T-cell (primary cell): Measurements from ENCODE around the gene C20orf173. TPM values are rescaled to one million over a fixed set of nuclear protein-coding genes. Genes with fewer than 3 reads are reported as not detected.

Source experiments
- ATAC-seq, 4 experiments: fragments of 200-7000 bp in 3 of 4; fragments of 150-1000 bp in 1 of 4; cut with Tn5 transposase; replicated peaks in 1 of 4; 1 replicate in 3 of 4; 2 replicates in 1 of 4; pipeline ENCODE4 v1.10.0; 2021; ENCODE audit warnings: moderate library complexity in 3 of 4, mild to moderate bottlenecking in 2 of 4, moderate number of reproducible peaks in 1 of 4
- CTCF ChIA-PET, 2 donors: fragments of 300-600 bp; sonication (Branson Sonifier 250); formaldehyde crosslinking; loops; one replicate each; lab custom pipeline; 2022; ENCODE audit warnings: antibody characterized with exemption in 2 of 2; lab: Charles Lee
- POLR2A ChIA-PET, 2 donors: fragments of 300-600 bp; sonication (Branson Sonifier 250); formaldehyde crosslinking; loops; one replicate each; lab custom pipeline; 2022; ENCODE audit warnings: antibody characterized with exemption in 2 of 2; lab: Charles Lee
- DNase-seq, 35 experiments: peaks; one replicate each; pipeline versions ENCODE4 v3.0.0 to v3.0.0-alpha.2; 2013 to 2023
- H3K27ac ChIP-seq: one replicate; pipeline ENCODE4 v1.5.1; 2013; ENCODE audit warnings: low read length
- H3K27me3 ChIP-seq, 2 experiments: replicated peaks in 1 of 2; 1 replicate in 1 of 2; 2 replicates in 1 of 2; pipeline versions ENCODE4 v1.6.1 to v1.7.0; 2013; ENCODE audit warnings: low read length in 1 of 2, mixed read lengths in 1 of 2; ENCODE audit not compliant: control insufficient read depth in 2 of 2, insufficient read depth in 2 of 2; ENCODE audit errors: extremely low read depth in 1 of 2
- H3K36me3 ChIP-seq, 2 donors: 1 replicate in 1 of 2; 2 replicates in 1 of 2; pipeline versions ENCODE4 v1.6.1 to v1.7.0; 2013; ENCODE audit warnings: low read length in 1 of 2; ENCODE audit not compliant: control insufficient read depth in 2 of 2, insufficient read depth in 1 of 2; ENCODE audit errors: extremely low read depth in 1 of 2
- H3K4me1 ChIP-seq, 2 experiments: 1 replicate in 1 of 2; 2 replicates in 1 of 2; pipeline versions ENCODE4 v1.6.1 to v1.7.0; 2013; ENCODE audit warnings: low read length in 2 of 2, mixed read lengths in 1 of 2; ENCODE audit not compliant: insufficient read depth in 2 of 2, control insufficient read depth in 1 of 2; ENCODE audit errors: extremely low read depth in 1 of 2
- H3K4me3 ChIP-seq, 2 donors: 1 replicate in 1 of 2; 2 replicates in 1 of 2; pipeline versions ENCODE4 v1.5.1 to v1.7.0; 2013; ENCODE audit warnings: mild to moderate bottlenecking in 2 of 2, low read length in 1 of 2, moderate library complexity in 1 of 2; ENCODE audit not compliant: control insufficient read depth in 1 of 2; ENCODE audit errors: extremely low read depth in 1 of 2
- H3K9me3 ChIP-seq: 2 replicates; pipeline ENCODE4 v1.7.0; 2013
- H3K27ac Mint-ChIP-seq, 2 donors: one replicate each; pipeline ENCODE4 v1.8.0; 2020 to 2021; ENCODE audit warnings: mild to moderate bottlenecking in 2 of 2, mixed read lengths in 2 of 2
- H3K27me3 Mint-ChIP-seq, 2 donors: one replicate each; pipeline ENCODE4 v1.8.0; 2021 to 2022; ENCODE audit warnings: mixed read lengths in 2 of 2
- H3K36me3 Mint-ChIP-seq: one replicate; pipeline ENCODE4 v1.8.0; 2021; ENCODE audit warnings: mixed read lengths
- H3K4me1 Mint-ChIP-seq, 3 donors: one replicate each; pipeline ENCODE4 v1.8.0; 2020 to 2022; ENCODE audit warnings: mixed read lengths in 3 of 3, mild to moderate bottlenecking in 1 of 3
- H3K4me3 Mint-ChIP-seq, 3 donors: one replicate each; pipeline ENCODE4 v1.8.0; 2020 to 2022; ENCODE audit warnings: mild to moderate bottlenecking in 3 of 3, mixed read lengths in 3 of 3, moderate library complexity in 3 of 3
- H3K9me3 Mint-ChIP-seq, 3 donors: one replicate each; pipeline ENCODE4 v1.8.0; 2020 to 2022; ENCODE audit warnings: mixed read lengths in 3 of 3
- WGBS: methylation state at CpG from one replicate; pipeline ENCODE4 v1.1.5; 2013; ENCODE audit warnings: missing lambda C conversion rate; ENCODE audit not compliant: insufficient coverage; 5-methylcytosine and 5-hydroxymethylcytosine counted together
- total RNA-seq, 35 experiments: library from RNA in 6 of 35; stranded (reverse) in 6 of 35; fragments of 120-200 nt in 1 of 35; gene quantifications; one replicate each; pipeline versions ENCODE4 v1.2.1 to v1.2.4 and lab custom pipeline; 2013 to 2026

The C20orf173 gene
- total RNA-seq, 5 donors from 2014 or later (not counting 1 experiment from before 2014, with no cell fraction given): not detected

GRCh38 chr20:35478804-35479472 is 50.5 kb downstream of the C20orf173 start:
- H3K36me3 ChIP-seq: peaks cover under 1 to 55% of the 10 kb centered on the region in 2 donors
- no peak for ATAC-seq
- WGBS: 90% methylated on average over 12 of the region's 16 CpGs
- no peaks in the 10 kb centered on the region for H3K27me3 Mint-ChIP-seq
- H3K9me3 ChIP-seq: no peaks in the 10 kb centered on the region
- no peak overlapping the region for H3K4me3 Mint-ChIP-seq
- H3K4me3 ChIP-seq: no peak overlapping the region
- H3K27ac ChIP-seq: no peak overlapping the region
- peaks cover 24% of the 10 kb centered on the region for H3K36me3 Mint-ChIP-seq
- DNase-seq: peak in 6 of 35 experiments; percentile 3 to 19 (median 15)
- H3K4me1 ChIP-seq: no peaks in the 10 kb centered on the region
- H3K9me3 Mint-ChIP-seq: no peaks in the 10 kb centered on the region
- ChIA-PET POLR2A (interaction anchor here in 1 of 2 donors (0.6 kb wide), 1 partner anchor 1711 kb away, joined by 4 read pairs; no protein-coding TSS in a partner anchor), CTCF (no interaction called here)
- H3K27me3 ChIP-seq: no peaks in the 10 kb centered on the region
- peak overlapping the region in 1 of 2 donors; percentile 35 for H3K27ac Mint-ChIP-seq
- peaks cover 0 to 17% (median 6%) of the 10 kb centered on the region in 3 donors for H3K4me1 Mint-ChIP-seq

Other genes with a start within 250 kb of the C20orf173 start
- 10 to 100 TPM; 43.8 to 70.7 (median 69.6) TPM for gene EIF6, start 244.9 kb downstream of the C20orf173 start, total RNA-seq
- gene FAM83C, start 237.2 kb downstream of the C20orf173 start, total RNA-seq: under 1 TPM in 1 of 5 donors, not detected in 4; 0.15 TPM
- 10 to 100 TPM; 27.0 to 51.5 (median 41.5) TPM for gene UQCC1, start 117.7 kb downstream of the C20orf173 start, total RNA-seq
- under 1 TPM in 2 of 5 donors, not detected in 3; 0.09 to 0.10 TPM for gene GDF5, start 91.4 kb downstream of the C20orf173 start, total RNA-seq
- gene CEP250, start 74.1 kb downstream of the C20orf173 start, total RNA-seq: 10 to 100 TPM; 45.7 to 70.7 (median 67.4) TPM
- gene ERGIC3, start 12.4 kb upstream of the C20orf173 start, total RNA-seq: 100 to 1,000 TPM; 135 to 180 (median 166) TPM
- gene SPAG4, start 86.2 kb upstream of the C20orf173 start, total RNA-seq: 10 to 100 TPM in 2 of 5 donors, 1 to 10 TPM in 1, under 1 TPM in 2; 0.76 to 26.4 (median 1.2) TPM
- gene CPNE1, start 135.2 kb upstream of the C20orf173 start, total RNA-seq: 100 to 1,000 TPM; 284 to 408 (median 324) TPM
- 100 to 1,000 TPM in 3 of 5 donors, 10 to 100 TPM in 2; 89.5 to 113 (median 109) TPM for gene RBM12, start 135.2 kb upstream of the C20orf173 start, total RNA-seq
- gene NFS1, start 169.7 kb upstream of the C20orf173 start, total RNA-seq: 10 to 100 TPM; 17.7 to 33.5 (median 31.2) TPM
- gene ROMO1, start 169.8 kb upstream of the C20orf173 start, total RNA-seq: 10 to 100 TPM; 38.4 to 79.7 (median 62.5) TPM
- 100 to 1,000 TPM; 482 to 966 (median 536) TPM for gene RBM39, start 212.6 kb upstream of the C20orf173 start, total RNA-seq
- gene PHF20, start 242.4 kb upstream of the C20orf173 start, total RNA-seq: 100 to 1,000 TPM in 2 of 5 donors, 10 to 100 TPM in 3; 67.8 to 174 (median 68.9) TPM